ENCODE data around the gene FGF8. TPM values are rescaled to one million over a fixed set of nuclear protein-coding genes. Genes with fewer than 3 reads are reported as not detected.
A peak's percentile ranks its signal among the peaks of the same experiment; 100 is the strongest.

FGF8 gene
- total and polyA plus RNA-seq, 9 of the 15 experiments (the other 6 are each of a cell fraction or from before 2014, with no cell fraction given), result 0.13 to 0.82 (median 0.37) TPM; not detected in 5

DNA sequence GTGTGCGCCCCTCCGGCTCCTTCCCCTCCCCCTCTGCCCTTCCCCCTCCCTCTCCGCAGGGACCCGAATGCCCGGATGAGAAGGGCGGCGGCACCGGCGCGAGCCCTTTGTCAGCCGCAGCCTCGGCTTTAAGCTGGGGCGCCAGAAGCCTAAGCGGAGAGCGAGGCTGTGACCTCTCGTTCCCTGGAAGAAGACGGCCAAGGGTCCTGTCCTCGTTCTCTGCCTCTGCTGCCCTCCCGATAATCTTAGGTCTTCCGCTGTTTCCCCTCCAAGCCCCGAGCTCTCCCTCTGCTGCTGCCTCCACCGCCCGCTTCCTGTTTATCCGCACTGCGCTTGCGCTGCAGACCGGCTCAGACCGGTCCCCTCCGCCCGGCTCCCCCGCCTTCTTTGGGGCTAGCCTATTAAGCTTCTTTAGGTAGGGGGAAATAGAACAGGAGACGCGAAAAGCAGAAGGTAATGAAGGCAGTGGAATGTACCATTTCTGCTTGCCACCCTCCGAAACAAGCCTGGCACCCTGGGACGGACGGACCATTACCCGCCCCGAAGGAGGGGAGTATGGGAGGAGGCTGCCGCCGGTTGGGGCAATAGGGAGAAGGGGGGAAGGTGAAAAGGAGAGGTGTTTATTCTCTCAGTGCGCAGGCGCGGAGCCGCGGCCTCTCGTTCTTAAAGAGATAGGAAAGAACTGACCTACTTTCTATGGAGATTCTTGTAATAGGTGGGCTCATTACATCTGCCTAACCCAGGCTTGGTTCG is 42.4 kb upstream of the FGF8 start, which contains the start of gene OGA (continued):
- TF ChIP-seq ELK1 (CRISPR knock-in tag; IDR thresholded peaks at IDR 0.05) (no peak), TCFL5 (CRISPR knock-in tag; conservative IDR thresholded peaks at IDR 0.05) (no peak), RCOR1 (IDR thresholded peaks at IDR 0.05; ENCODE audit: borderline replicate concordance in 1 of 2, low read depth in 2 of 2, low read length in 2 of 2) (peak in 1 of 2 experiments; percentile 25; a peak in 1 of 4 replicates), MITF (IDR thresholded peaks at IDR 0.05) (no peak), TGIF2 (CRISPR knock-in tag; IDR thresholded peaks at IDR 0.05) (no peak), TSHZ1 (CRISPR knock-in tag; IDR thresholded peaks at IDR 0.05) (no peak), ILK (tag; IDR thresholded peaks at IDR 0.05; ENCODE audit: borderline replicate concordance, low read depth) (no peak), HES1 (IDR thresholded peaks at IDR 0.05; ENCODE audit: low read depth) (no peak), ERF (CRISPR knock-in tag; IDR thresholded peaks at IDR 0.05) (peak; percentile 55), GABPB2 (CRISPR knock-in tag; conservative IDR thresholded peaks at IDR 0.05) (no peak), ZNF282 (CRISPR knock-in tag; IDR thresholded peaks at IDR 0.05) (no peak), NR2C1 (IDR thresholded peaks at IDR 0.05) (no peak), NR2C1 (tag; IDR thresholded peaks at IDR 0.05) (no peak), MEF2D (tag; conservative IDR thresholded peaks at IDR 0.05; ENCODE audit: low read depth) (no peak), ZEB2 (IDR thresholded peaks at IDR 0.05) (no peak), CXXC5 (CRISPR knock-in tag; IDR thresholded peaks at IDR 0.05) (peak; percentile 67), ELF2 (CRISPR knock-in tag; IDR thresholded peaks at IDR 0.05) (peak; percentile 80), MYNN (IDR thresholded peaks at IDR 0.05) (peak; percentile 46; the same call in 1 of the 2 replicates), MYNN (CRISPR knock-in tag; IDR thresholded peaks at IDR 0.05) (no peak), PHB (CRISPR knock-in tag; IDR thresholded peaks at IDR 0.05) (0 out of 2 replicates have a peak, but pooled peaks have one; percentile 55)
- TF ChIP-seq, protein P1, sequence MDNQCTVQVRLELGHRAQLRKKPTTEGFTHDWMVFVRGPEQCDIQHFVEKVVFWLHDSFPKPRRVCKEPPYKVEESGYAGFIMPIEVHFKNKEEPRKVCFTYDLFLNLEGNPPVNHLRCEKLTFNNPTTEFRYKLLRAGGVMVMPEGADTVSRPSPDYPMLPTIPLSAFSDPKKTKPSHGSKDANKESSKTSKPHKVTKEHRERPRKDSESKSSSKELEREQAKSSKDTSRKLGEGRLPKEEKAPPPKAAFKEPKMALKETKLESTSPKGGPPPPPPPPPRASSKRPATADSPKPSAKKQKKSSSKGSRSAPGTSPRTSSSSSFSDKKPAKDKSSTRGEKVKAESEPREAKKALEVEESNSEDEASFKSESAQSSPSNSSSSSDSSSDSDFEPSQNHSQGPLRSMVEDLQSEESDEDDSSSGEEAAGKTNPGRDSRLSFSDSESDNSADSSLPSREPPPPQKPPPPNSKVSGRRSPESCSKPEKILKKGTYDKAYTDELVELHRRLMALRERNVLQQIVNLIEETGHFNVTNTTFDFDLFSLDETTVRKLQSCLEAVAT (IDR thresholded peaks at IDR 0.05), result peak; percentile 74 to 84; a peak in 3 of 4 replicates

All from K562 (cell line).